ENCODE data around the gene ZC3H12D.

Gene ZC3H12D

DNA sequence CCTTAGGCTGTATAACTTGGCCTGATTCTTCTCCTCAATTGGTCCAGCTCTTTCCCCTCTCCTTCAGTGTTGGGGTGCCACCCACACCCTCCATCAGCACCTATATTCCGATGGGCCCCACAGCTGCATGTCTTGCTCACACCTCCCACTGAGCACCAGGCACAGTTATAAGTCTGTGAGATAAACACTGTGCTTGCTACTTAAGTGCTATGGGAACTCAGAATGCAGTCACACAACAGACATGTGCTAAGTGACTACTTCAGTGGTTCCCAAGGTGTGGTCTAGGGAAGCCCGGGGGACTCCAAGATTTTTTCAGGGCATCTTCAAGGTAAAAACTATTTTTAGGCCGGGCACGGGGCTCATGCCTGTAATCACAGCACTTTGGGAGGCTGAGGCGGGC, 7.3 kb downstream of the ZC3H12D start:
- POLR2A ChIA-PET = interaction anchor here (0.7 kb wide), 1 partner anchor 11 kb away, joined by 4 read pairs; no protein-coding TSS in a partner anchor
- WGBS (ENCODE audit: insufficient coverage) = 98% methylated on average over 3 of the region's 5 CpGs
- no peak overlapping the region for H3K27ac ChIP-seq (ENCODE audit: insufficient read depth in 1 of 2, low read depth in 1 of 2, low read length in 2 of 2, poor library complexity in 1 of 2, severe bottlenecking in 2 of 2)
- H3K36me3 ChIP-seq (ENCODE audit: control insufficient read depth in 4 of 4, insufficient read depth in 4 of 4, low read length in 3 of 4) = peaks cover 0 to 7% (median 0%) of the 10 kb centered on the region in 4 experiments
- no peaks in the 10 kb centered on the region for H3K9me3 ChIP-seq (ENCODE audit: control extremely low read depth in 1 of 5, control insufficient read depth in 4 of 5, insufficient read depth in 2 of 5, low read depth in 1 of 5, low read length in 4 of 5)
- H3K27me3 ChIP-seq (replicated peaks in 2 of 5; ENCODE audit: control insufficient read depth in 4 of 5, insufficient read depth in 5 of 5, low read length in 4 of 5) = no peaks in the 10 kb centered on the region
- no peak overlapping the region for H3K4me3 ChIP-seq (ENCODE audit: control insufficient read depth in 1 of 7, extremely low read depth in 1 of 7, insufficient read depth in 4 of 7, low read depth in 2 of 7, low read length in 6 of 7)
- H3K4me1 ChIP-seq (ENCODE audit: control extremely low read depth in 1 of 4, control insufficient read depth in 4 of 4, insufficient read depth in 4 of 4, low read length in 3 of 4) = peaks cover 4 to 23% (median 17%) of the 10 kb centered on the region in 4 experiments
- CTCF ChIA-PET = no interaction called here
- no peak for DNase-seq

DNA sequence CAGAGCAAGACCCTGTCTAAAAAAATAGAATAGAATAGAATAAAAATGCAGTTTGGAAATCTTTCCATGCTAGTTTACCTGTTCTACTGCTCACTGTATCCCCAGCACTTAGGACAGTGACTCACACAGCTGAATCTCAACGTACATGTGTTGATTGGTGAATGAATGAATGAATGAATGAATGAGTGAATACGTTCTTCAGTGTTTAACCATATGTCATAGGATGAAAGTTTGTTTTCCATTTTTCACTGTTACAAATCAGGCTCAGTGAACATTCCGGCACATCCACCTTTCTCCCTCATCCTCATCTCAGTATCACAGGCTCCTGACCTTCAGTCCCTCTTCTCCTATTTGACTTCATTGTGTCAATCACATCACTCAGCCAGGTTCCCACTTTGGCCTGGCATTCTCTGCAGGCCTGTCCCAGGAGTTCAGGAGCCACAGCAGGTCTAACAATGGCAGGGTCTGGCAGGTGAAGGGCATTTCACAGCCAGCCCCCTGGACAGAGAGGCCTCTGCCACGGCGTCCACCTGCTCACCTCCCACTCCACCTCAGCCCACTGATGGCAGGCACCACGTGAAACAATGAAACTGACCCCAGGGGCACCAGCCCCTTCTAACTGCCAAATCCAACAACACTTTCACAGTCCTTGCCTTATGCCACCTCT, 7.9 kb downstream of the ZC3H12D start:
- Histone ChIP-seq H3K27ac (ENCODE audit: insufficient read depth in 1 of 2, low read depth in 1 of 2, low read length in 2 of 2, poor library complexity in 1 of 2, severe bottlenecking in 2 of 2) (no peak overlapping the region), H3K4me1 (ENCODE audit: control extremely low read depth in 1 of 4, control insufficient read depth in 4 of 4, insufficient read depth in 4 of 4, low read length in 3 of 4) (peaks cover 4 to 17% (median 10%) of the 10 kb centered on the region in 4 experiments), H3K36me3 (ENCODE audit: control insufficient read depth in 4 of 4, insufficient read depth in 4 of 4, low read length in 3 of 4) (peaks cover 0 to 7% (median 0%) of the 10 kb centered on the region in 4 experiments), H3K9me3 (ENCODE audit: control extremely low read depth in 1 of 5, control insufficient read depth in 4 of 5, insufficient read depth in 2 of 5, low read depth in 1 of 5, low read length in 4 of 5) (no peaks in the 10 kb centered on the region), H3K27me3 (replicated peaks in 2 of 5; ENCODE audit: control insufficient read depth in 4 of 5, insufficient read depth in 5 of 5, low read length in 4 of 5) (no peaks in the 10 kb centered on the region), H3K4me3 (ENCODE audit: control insufficient read depth in 1 of 7, extremely low read depth in 1 of 7, insufficient read depth in 4 of 7, low read depth in 2 of 7, low read length in 6 of 7) (no peak overlapping the region)
- CTCF ChIA-PET = no interaction called here
- DNase-seq = no peak
- POLR2A ChIA-PET = no interaction called here
- 100% methylated on average over 2 of the region's 6 CpGs for WGBS (ENCODE audit: insufficient coverage)

DNA sequence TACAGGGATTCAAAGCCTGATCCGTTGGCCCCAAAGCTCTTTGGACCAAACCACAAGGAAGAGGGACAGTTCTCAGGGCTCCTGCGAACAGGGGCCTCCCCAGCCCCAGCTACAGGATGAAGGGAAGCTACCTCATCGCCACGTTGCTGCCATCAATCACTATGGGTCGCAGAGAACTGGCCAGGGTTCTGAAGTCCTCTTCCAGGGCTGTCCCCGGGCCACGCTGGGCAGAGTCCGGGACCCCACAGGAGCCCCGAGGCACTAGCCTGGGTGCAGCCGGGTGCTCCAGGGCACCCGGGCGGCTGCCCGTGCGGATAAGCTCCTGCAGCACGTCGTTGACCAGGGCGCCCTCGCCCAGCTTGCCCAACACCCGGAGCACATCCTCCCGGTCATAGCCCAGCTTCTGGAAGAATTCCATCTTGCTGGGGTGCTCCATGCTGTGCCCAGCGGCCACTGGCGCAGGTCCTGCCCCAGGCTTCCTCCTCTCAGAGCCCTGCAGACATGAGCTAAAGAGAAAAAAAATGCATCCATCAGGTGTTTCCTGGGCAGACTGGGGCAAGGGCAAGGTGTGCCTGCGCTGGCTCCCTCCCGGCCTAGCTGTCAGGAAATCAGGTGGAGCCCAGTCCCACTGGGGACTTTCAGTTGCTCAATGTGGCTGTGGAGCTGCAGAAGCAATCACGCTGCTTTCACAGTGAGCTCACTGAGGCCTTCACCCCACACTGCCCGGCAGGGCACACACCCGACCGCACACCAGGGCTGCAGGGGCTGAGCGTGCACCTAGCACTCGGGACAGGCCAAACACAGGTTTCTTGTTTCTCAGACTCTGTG, 10.5 kb downstream of the ZC3H12D start:
- Histone ChIP-seq H3K9me3 (ENCODE audit: control extremely low read depth in 1 of 5, control insufficient read depth in 4 of 5, insufficient read depth in 2 of 5, low read depth in 1 of 5, low read length in 4 of 5) (no peaks in the 10 kb centered on the region), H3K27ac (ENCODE audit: insufficient read depth in 1 of 2, low read depth in 1 of 2, low read length in 2 of 2, poor library complexity in 1 of 2, severe bottlenecking in 2 of 2) (no peak overlapping the region), H3K36me3 (ENCODE audit: control insufficient read depth in 4 of 4, insufficient read depth in 4 of 4, low read length in 3 of 4) (peaks cover 0 to 5% (median 2%) of the 10 kb centered on the region in 4 experiments), H3K4me3 (ENCODE audit: control insufficient read depth in 1 of 7, extremely low read depth in 1 of 7, insufficient read depth in 4 of 7, low read depth in 2 of 7, low read length in 6 of 7) (no peak overlapping the region), H3K4me1 (ENCODE audit: control extremely low read depth in 1 of 4, control insufficient read depth in 4 of 4, insufficient read depth in 4 of 4, low read length in 3 of 4) (no peaks in the 10 kb centered on the region), H3K27me3 (replicated peaks in 2 of 5; ENCODE audit: control insufficient read depth in 4 of 5, insufficient read depth in 5 of 5, low read length in 4 of 5) (no peaks in the 10 kb centered on the region)
- DNase-seq = no peak
- 92% methylated on average over 29 of the region's 30 CpGs for WGBS (ENCODE audit: insufficient coverage)
- CTCF ChIA-PET = interaction anchor here (0.9 to 1.5 kb wide), 3 partner anchors 25 to 49 kb away, joined by 3 to 4 read pairs (median 3); no protein-coding TSS in a partner anchor
- POLR2A ChIA-PET = no interaction called here

DNA sequence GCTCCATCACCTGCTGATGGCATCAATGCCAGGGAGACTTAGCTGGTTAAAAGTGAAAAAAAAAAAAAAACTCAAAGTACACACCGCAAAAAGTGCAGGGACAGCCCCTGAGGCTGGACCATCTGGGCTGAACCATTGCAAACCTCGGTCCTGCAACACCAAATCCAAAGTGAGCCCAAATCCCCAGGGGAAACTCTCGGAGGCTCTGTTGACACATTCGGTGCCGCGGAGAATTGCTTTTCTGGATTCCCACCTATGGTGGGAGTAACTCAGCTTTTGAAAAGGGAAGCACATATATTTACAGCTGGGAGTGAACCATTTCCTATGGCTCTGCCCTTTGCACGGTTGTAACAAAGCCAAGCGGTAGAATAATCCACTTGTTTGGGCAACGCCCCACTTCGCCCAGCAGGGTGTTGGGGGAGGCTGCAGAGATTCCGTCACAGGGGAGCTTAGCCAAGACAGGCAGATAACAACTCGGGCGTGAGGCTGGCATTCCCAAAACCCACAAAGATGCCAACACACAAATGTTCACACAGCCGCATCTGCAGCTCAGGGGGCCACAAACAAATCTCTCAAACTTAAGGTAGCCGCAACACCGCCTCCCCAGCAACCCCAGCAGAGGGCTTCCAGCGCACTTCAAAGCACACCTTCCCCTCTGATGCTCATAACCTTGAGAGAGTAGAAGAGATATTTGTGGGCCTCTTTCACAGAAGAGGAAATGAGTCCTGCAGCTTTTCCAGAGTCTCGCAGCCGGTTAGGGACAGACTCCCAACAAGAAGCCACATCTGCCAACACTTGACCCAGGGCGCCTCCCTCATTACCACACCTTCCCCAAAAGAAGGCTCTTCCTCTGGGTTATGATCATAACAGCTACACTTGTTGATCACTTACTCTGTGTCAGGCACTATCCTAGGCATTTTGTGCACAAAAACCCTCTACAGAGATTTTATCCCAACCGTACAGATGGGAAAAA, 11.4 kb downstream of the ZC3H12D start:
- DNase-seq = no peak
- Histone ChIP-seq H3K4me1 (ENCODE audit: control extremely low read depth in 1 of 4, control insufficient read depth in 4 of 4, insufficient read depth in 4 of 4, low read length in 3 of 4) (peaks cover 0 to 3% (median 0%) of the 10 kb centered on the region in 4 experiments), H3K27me3 (replicated peaks in 2 of 5; ENCODE audit: control insufficient read depth in 4 of 5, insufficient read depth in 5 of 5, low read length in 4 of 5) (no peaks in the 10 kb centered on the region), H3K36me3 (ENCODE audit: control insufficient read depth in 4 of 4, insufficient read depth in 4 of 4, low read length in 3 of 4) (peaks cover 0 to 5% (median 2%) of the 10 kb centered on the region in 4 experiments), H3K4me3 (ENCODE audit: control insufficient read depth in 1 of 7, extremely low read depth in 1 of 7, insufficient read depth in 4 of 7, low read depth in 2 of 7, low read length in 6 of 7) (no peak overlapping the region), H3K9me3 (ENCODE audit: control extremely low read depth in 1 of 5, control insufficient read depth in 4 of 5, insufficient read depth in 2 of 5, low read depth in 1 of 5, low read length in 4 of 5) (no peaks in the 10 kb centered on the region), H3K27ac (ENCODE audit: insufficient read depth in 1 of 2, low read depth in 1 of 2, low read length in 2 of 2, poor library complexity in 1 of 2, severe bottlenecking in 2 of 2) (no peak overlapping the region)
- ChIA-PET POLR2A (no interaction called here), CTCF (interaction anchor here (0.7 to 1.5 kb wide), 4 partner anchors 24 to 50 kb away, joined by 3 to 4 read pairs (median 3); no protein-coding TSS in a partner anchor)
- 98% methylated on average over 11 of the region's 21 CpGs for WGBS (ENCODE audit: insufficient coverage)

DNA sequence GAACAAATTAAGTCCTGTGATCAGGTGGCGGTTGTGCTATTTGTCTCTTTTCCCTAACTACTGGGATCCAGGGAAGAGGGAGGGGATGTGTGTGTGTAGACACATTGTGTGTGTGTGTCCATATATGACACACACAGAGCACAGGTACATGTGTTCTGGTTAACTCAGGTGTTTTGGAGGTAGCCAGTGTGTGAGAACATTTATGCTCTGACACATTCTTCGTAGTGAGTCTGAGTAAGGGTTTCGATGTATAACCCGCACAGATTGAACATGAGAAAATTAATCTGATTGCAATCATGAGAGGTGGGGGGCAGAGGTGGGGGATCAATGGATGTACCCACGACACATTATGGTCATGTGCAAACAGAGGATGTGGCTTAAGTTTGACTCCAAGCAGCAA, 12.6 kb downstream of the ZC3H12D start:
- no peaks in the 10 kb centered on the region for H3K9me3 ChIP-seq (ENCODE audit: control extremely low read depth in 1 of 5, control insufficient read depth in 4 of 5, insufficient read depth in 2 of 5, low read depth in 1 of 5, low read length in 4 of 5)
- peaks cover 0 to 6% (median 0%) of the 10 kb centered on the region in 4 experiments for H3K4me1 ChIP-seq (ENCODE audit: control extremely low read depth in 1 of 4, control insufficient read depth in 4 of 4, insufficient read depth in 4 of 4, low read length in 3 of 4)
- H3K27ac ChIP-seq (ENCODE audit: insufficient read depth in 1 of 2, low read depth in 1 of 2, low read length in 2 of 2, poor library complexity in 1 of 2, severe bottlenecking in 2 of 2) = no peak overlapping the region
- H3K36me3 ChIP-seq (ENCODE audit: control insufficient read depth in 4 of 4, insufficient read depth in 4 of 4, low read length in 3 of 4) = peaks cover 0 to 5% (median 2%) of the 10 kb centered on the region in 4 experiments
- ChIA-PET POLR2A (no interaction called here), CTCF (no interaction called here)
- H3K4me3 ChIP-seq (ENCODE audit: control insufficient read depth in 1 of 7, extremely low read depth in 1 of 7, insufficient read depth in 4 of 7, low read depth in 2 of 7, low read length in 6 of 7) = no peak overlapping the region
- 100% methylated on average over 2 of the region's 5 CpGs for WGBS (ENCODE audit: insufficient coverage)
- DNase-seq = no peak
- H3K27me3 ChIP-seq (replicated peaks in 2 of 5; ENCODE audit: control insufficient read depth in 4 of 5, insufficient read depth in 5 of 5, low read length in 4 of 5) = no peaks in the 10 kb centered on the region

DNA sequence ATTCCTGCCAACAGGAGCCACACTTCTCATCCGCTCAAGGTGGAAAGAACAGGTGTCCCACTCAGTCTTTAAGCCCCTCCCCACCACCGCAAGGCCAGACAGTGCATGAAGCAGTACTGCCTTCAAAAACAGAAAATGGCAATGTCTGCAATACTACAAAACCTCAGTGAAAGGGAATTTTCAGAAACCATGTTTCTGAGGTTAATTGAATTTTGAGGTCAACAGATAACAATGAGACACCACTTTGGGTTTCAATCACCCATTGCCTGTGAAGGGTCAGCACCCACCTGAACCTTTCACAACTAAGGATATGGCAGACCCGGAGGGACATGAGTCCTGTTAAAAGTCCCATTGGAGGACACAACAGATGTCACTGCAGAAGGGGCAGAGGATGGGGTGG, 13.0 kb downstream of the ZC3H12D start:
- ChIA-PET CTCF (no interaction called here), POLR2A (no interaction called here)
- no peaks in the 10 kb centered on the region for H3K9me3 ChIP-seq (ENCODE audit: control extremely low read depth in 1 of 5, control insufficient read depth in 4 of 5, insufficient read depth in 2 of 5, low read depth in 1 of 5, low read length in 4 of 5)
- H3K4me3 ChIP-seq (ENCODE audit: control insufficient read depth in 1 of 7, extremely low read depth in 1 of 7, insufficient read depth in 4 of 7, low read depth in 2 of 7, low read length in 6 of 7) = no peak overlapping the region
- no peak for DNase-seq
- 80% methylated on average over 2 of the region's 3 CpGs for WGBS (ENCODE audit: insufficient coverage)
- peaks cover 0 to 6% (median 0%) of the 10 kb centered on the region in 4 experiments for H3K4me1 ChIP-seq (ENCODE audit: control extremely low read depth in 1 of 4, control insufficient read depth in 4 of 4, insufficient read depth in 4 of 4, low read length in 3 of 4)
- peaks cover 0 to 5% (median 2%) of the 10 kb centered on the region in 4 experiments for H3K36me3 ChIP-seq (ENCODE audit: control insufficient read depth in 4 of 4, insufficient read depth in 4 of 4, low read length in 3 of 4)
- H3K27ac ChIP-seq (ENCODE audit: insufficient read depth in 1 of 2, low read depth in 1 of 2, low read length in 2 of 2, poor library complexity in 1 of 2, severe bottlenecking in 2 of 2) = no peak overlapping the region
- H3K27me3 ChIP-seq (replicated peaks in 2 of 5; ENCODE audit: control insufficient read depth in 4 of 5, insufficient read depth in 5 of 5, low read length in 4 of 5) = no peaks in the 10 kb centered on the region
